Activated T-helper 1 cell treated with Interleukin-2 at 50 U/mL for 16 hours (primary cell): Measurements from ENCODE around the gene NEK7.

Experiments used
- DNase-seq: peaks from one replicate; pipeline ENCODE4 v3.0.0-alpha.2; 2020; ENCODE audit warnings: low read depth

The NEK7 gene

GRCh38 chr1:198147216-198147615 is 9.6 kb upstream of the NEK7 start:
- DNase-seq = no peak

GRCh38 chr1:198150369-198150768 is 6.4 kb upstream of the NEK7 start:
- DNase-seq = no peak

GRCh38 chr1:198151688-198152087 is 5.1 kb upstream of the NEK7 start:
- no peak for DNase-seq

- DNase-seq = no peak
These were observed 3.7 kb upstream of the NEK7 start for GRCh38 chr1:198153103-198153502.

GRCh38 chr1:198153804-198154203 is 3.0 kb upstream of the NEK7 start:
- DNase-seq = no peak

GRCh38 chr1:198155253-198155652 is 1.5 kb upstream of the NEK7 start:
- DNase-seq = no peak

GRCh38 chr1:198156111-198156744 is 570 bp upstream of the NEK7 start:
- peak; percentile 27 for DNase-seq

- peak; percentile 66 for DNase-seq
These were observed 546 bp downstream of the NEK7 start for GRCh38 chr1:198157241-198157846.

- DNase-seq = no peak
These were observed 1.3 kb downstream of the NEK7 start for GRCh38 chr1:198157847-198158725.

- peak; percentile 75 for DNase-seq
These were observed 2.2 kb downstream of the NEK7 start for GRCh38 chr1:198158735-198159589.

GRCh38 chr1:198160222-198160621 is 3.4 kb downstream of the NEK7 start:
- DNase-seq = no peak

GRCh38 chr1:198160946-198161614 is 4.3 kb downstream of the NEK7 start:
- DNase-seq = no peak

GRCh38 chr1:198161718-198162090 is 4.9 kb downstream of the NEK7 start:
- DNase-seq = no peak

- DNase-seq = no peak
These were observed 5.4 kb downstream of the NEK7 start for GRCh38 chr1:198162091-198162767.

GRCh38 chr1:198165927-198166647 is 9.3 kb downstream of the NEK7 start:
- no peak for DNase-seq

GRCh38 chr1:198166900-198167299 is 10.1 kb downstream of the NEK7 start:
- no peak for DNase-seq

GRCh38 chr1:198167436-198167934 is 10.7 kb downstream of the NEK7 start:
- DNase-seq = no peak

GRCh38 chr1:198168227-198168626 is 11.4 kb downstream of the NEK7 start:
- no peak for DNase-seq

- DNase-seq = no peak
These were observed 12.9 kb downstream of the NEK7 start for GRCh38 chr1:198169672-198170071.
